ENCODE results near the gene HSPB6.

Gene HSPB6

DNA sequence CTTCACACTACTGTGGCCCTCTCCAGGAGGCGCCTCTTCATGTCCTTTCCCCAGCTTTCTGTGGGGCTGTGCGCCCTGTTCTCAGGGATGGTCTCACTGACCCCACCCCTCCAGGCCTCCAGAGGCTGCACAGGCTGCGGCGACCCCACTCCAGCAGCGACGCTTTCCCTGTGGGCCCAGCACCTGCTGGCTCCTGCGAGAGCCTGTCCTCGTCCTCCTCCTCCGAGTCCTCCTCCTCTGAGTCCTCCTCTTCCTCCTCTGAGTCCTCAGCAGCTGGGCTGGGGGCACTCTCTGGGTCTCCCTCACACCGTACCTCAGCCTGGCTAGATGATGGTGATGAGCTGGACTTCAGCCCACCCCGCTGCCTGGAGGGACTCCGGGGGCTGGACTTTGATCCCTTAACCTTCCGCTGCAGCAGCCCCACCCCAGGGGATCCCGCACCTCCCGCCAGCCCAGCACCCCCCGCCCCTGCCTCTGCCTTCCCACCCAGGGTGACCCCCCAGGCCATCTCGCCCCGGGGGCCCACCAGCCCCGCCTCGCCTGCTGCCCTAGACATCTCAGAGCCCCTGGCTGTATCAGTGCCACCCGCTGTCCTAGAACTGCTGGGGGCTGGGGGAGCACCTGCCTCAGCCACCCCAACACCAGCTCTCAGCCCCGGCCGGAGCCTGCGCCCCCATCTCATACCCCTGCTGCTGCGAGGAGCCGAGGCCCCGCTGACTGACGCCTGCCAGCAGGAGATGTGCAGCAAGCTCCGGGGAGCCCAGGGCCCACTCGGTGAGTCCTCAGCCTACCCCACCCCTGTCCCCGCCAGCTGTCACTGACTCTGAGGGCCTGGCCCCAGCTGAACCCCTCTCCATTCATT lies 29.7 kb upstream of the HSPB6 start:
- no peak overlapping the region for H2AFZ ChIP-seq (ENCODE audit: low read depth, low read length, severe bottlenecking)
- H3K9me3 ChIP-seq (ENCODE audit: insufficient read depth, low read length) = no peaks in the 10 kb centered on the region
- H4K20me1 ChIP-seq (ENCODE audit: low read depth, low read length) = no peaks in the 10 kb centered on the region
- TF ChIP-seq, protein P1, sequence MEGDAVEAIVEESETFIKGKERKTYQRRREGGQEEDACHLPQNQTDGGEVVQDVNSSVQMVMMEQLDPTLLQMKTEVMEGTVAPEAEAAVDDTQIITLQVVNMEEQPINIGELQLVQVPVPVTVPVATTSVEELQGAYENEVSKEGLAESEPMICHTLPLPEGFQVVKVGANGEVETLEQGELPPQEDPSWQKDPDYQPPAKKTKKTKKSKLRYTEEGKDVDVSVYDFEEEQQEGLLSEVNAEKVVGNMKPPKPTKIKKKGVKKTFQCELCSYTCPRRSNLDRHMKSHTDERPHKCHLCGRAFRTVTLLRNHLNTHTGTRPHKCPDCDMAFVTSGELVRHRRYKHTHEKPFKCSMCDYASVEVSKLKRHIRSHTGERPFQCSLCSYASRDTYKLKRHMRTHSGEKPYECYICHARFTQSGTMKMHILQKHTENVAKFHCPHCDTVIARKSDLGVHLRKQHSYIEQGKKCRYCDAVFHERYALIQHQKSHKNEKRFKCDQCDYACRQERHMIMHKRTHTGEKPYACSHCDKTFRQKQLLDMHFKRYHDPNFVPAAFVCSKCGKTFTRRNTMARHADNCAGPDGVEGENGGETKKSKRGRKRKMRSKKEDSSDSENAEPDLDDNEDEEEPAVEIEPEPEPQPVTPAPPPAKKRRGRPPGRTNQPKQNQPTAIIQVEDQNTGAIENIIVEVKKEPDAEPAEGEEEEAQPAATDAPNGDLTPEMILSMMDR (IDR thresholded peaks at IDR 0.05; ENCODE audit: insufficient read depth, low read length, poor library complexity, severe bottlenecking) = no peak
- TF ChIP-seq EZH2phosphoT487 (conservative IDR thresholded peaks at IDR 0.05; ENCODE audit: low read length) = no peak
- no peak overlapping the region for H3K4me3 ChIP-seq (ENCODE audit: insufficient read depth, low read length, poor library complexity, severe bottlenecking)
- H3F3A ChIP-seq (ENCODE audit: insufficient read depth) = no peaks in the 10 kb centered on the region
- no peak overlapping the region for H3K27ac ChIP-seq (ENCODE audit: low read depth, low read length)
- H3K79me2 ChIP-seq (ENCODE audit: insufficient read depth, low read length) = no peaks in the 10 kb centered on the region
- no peak overlapping the region for H3K4me2 ChIP-seq (ENCODE audit: low read depth, low read length, poor library complexity, severe bottlenecking)
- no peaks in the 10 kb centered on the region for H3K9me2 ChIP-seq (replicated peaks; ENCODE audit: insufficient read depth, low read length)
- H3K27me3 ChIP-seq (ENCODE audit: low read length) = no peaks in the 10 kb centered on the region
- no peaks in the 10 kb centered on the region for H3K36me3 ChIP-seq (ENCODE audit: low read length)
- H3K9ac ChIP-seq (ENCODE audit: low read length) = no peak overlapping the region

DNA sequence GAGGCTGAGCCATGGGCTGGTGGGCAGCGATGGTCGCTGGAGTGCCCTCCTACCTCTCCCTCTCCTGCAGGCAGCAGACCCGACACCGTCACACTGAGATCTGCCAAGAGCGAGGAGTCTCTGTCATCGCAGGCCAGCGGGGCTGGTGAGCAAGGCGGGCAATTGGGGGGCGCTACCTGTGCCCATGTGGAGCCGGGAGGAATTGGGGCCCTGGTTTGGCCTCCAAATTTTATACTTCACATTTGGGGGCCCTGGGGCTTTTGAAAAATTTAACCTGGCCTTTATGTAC lies 28.5 kb upstream of the HSPB6 start:
- Histone ChIP-seq H3K9me2 (replicated peaks; ENCODE audit: insufficient read depth, low read length) (no peaks in the 10 kb centered on the region), H2AFZ (ENCODE audit: low read depth, low read length, severe bottlenecking) (no peak overlapping the region), H3K79me2 (ENCODE audit: insufficient read depth, low read length) (no peaks in the 10 kb centered on the region), H3K27me3 (ENCODE audit: low read length) (no peaks in the 10 kb centered on the region), H3K9ac (ENCODE audit: low read length) (no peak overlapping the region), H3K9me3 (ENCODE audit: insufficient read depth, low read length) (no peaks in the 10 kb centered on the region), H3K27ac (ENCODE audit: low read depth, low read length) (no peak overlapping the region), H3K4me3 (ENCODE audit: insufficient read depth, low read length, poor library complexity, severe bottlenecking) (no peak overlapping the region), H4K20me1 (ENCODE audit: low read depth, low read length) (no peaks in the 10 kb centered on the region), H3F3A (ENCODE audit: insufficient read depth) (no peaks in the 10 kb centered on the region), H3K4me2 (ENCODE audit: low read depth, low read length, poor library complexity, severe bottlenecking) (no peak overlapping the region), H3K36me3 (ENCODE audit: low read length) (no peaks in the 10 kb centered on the region)
- TF ChIP-seq EZH2phosphoT487 (conservative IDR thresholded peaks at IDR 0.05; ENCODE audit: low read length) = no peak
- TF ChIP-seq, protein P1 (IDR thresholded peaks at IDR 0.05; ENCODE audit: insufficient read depth, low read length, poor library complexity, severe bottlenecking) = no peak

DNA sequence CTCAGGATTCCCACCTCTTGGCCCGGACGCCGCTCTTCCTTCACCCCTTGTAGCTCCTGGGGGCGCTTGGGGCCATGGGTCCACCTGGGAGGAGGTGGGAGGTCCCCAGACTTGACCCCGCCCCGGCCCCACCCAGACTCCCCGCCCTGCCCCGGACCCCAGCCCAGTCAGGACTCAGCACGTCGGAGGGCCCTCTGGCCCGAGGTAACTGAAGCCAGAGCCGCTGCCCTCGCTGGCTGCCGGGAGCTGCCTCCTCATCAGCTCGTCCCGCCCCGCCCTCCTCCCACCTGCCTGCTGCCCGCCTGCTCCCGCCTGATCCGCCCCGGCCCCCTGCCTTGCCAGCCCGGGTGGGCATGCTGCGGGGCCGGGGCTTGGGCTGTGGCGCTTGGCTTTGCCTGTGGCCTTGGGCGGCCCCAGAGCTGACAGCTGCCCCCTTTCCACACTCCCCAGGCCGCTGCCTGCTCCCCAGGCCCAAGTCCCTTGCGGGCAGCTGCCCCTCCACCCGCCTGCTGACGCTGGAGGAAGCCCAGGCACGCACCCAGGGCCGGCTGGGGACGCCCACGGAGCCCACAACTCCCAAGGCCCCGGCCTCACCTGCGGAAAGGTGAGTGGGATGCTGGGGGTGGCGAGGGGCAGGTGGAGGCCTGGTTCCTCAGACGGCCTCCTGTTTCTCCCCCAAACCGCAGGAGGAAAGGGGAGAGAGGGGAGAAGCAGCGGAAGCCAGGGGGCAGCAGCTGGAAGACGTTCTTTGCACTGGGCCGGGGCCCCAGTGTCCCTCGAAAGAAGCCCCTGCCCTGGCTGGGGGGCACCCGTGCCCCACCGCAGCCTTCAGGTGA lies 27.9 kb upstream of the HSPB6 start:
- Histone ChIP-seq H3K36me3 (ENCODE audit: low read length) (no peaks in the 10 kb centered on the region), H4K20me1 (ENCODE audit: low read depth, low read length) (no peaks in the 10 kb centered on the region), H3F3A (ENCODE audit: insufficient read depth) (no peaks in the 10 kb centered on the region), H3K4me2 (ENCODE audit: low read depth, low read length, poor library complexity, severe bottlenecking) (no peak overlapping the region), H3K9ac (ENCODE audit: low read length) (no peak overlapping the region), H3K27me3 (ENCODE audit: low read length) (no peaks in the 10 kb centered on the region), H3K79me2 (ENCODE audit: insufficient read depth, low read length) (no peaks in the 10 kb centered on the region), H2AFZ (ENCODE audit: low read depth, low read length, severe bottlenecking) (no peak overlapping the region), H3K9me2 (replicated peaks; ENCODE audit: insufficient read depth, low read length) (no peaks in the 10 kb centered on the region), H3K27ac (ENCODE audit: low read depth, low read length) (no peak overlapping the region), H3K9me3 (ENCODE audit: insufficient read depth, low read length) (no peaks in the 10 kb centered on the region), H3K4me3 (ENCODE audit: insufficient read depth, low read length, poor library complexity, severe bottlenecking) (no peak overlapping the region)
- TF ChIP-seq EZH2phosphoT487 (conservative IDR thresholded peaks at IDR 0.05; ENCODE audit: low read length) = no peak
- TF ChIP-seq, protein P1 (IDR thresholded peaks at IDR 0.05; ENCODE audit: insufficient read depth, low read length, poor library complexity, severe bottlenecking) = no peak

Measured in SU-DHL-6 (cell line).